ENCODE results near the gene LCK. TPM values are rescaled to one million over a fixed set of nuclear protein-coding genes. Genes with fewer than 3 reads are reported as not detected.

The LCK gene
- total RNA-seq, 4 donors from 2014 or later, result 0.47 to 3.5 (median 1.2) TPM

DNA sequence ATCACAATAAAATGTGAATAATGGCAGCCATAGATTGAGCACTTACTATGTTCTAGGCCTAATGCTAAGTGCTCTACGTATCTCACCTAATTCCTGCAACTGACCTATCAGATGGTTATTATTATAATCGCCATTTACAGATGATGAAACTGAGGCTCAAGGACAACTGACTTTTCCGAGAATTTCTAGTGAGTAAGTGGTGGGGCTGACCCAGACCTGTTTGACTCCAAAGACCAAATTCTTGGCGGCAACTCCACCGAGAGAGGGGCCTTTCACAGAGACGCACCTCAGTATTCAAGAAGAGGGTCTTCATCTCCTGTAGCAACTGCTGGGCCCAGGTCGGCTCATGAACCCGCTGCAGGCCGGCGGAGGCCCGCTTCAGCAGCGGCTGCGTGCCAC lies 29.5 kb upstream of the LCK start:
- H3K36me3 ChIP-seq, result peaks cover 0 to 67% of the 10 kb centered on the region in 2 donors
- peak overlapping the region; percentile 85 to 92 (median 91) for H3K27ac ChIP-seq
- H3K27me3 ChIP-seq, result no peaks in the 10 kb centered on the region
- peak; percentile 37 for ATAC-seq
- H3K9me3 ChIP-seq, result no peaks in the 10 kb centered on the region
- TF ChIP-seq POLR2A (IDR thresholded peaks at IDR 0.05), result no peak
- TF ChIP-seq, protein P1, sequence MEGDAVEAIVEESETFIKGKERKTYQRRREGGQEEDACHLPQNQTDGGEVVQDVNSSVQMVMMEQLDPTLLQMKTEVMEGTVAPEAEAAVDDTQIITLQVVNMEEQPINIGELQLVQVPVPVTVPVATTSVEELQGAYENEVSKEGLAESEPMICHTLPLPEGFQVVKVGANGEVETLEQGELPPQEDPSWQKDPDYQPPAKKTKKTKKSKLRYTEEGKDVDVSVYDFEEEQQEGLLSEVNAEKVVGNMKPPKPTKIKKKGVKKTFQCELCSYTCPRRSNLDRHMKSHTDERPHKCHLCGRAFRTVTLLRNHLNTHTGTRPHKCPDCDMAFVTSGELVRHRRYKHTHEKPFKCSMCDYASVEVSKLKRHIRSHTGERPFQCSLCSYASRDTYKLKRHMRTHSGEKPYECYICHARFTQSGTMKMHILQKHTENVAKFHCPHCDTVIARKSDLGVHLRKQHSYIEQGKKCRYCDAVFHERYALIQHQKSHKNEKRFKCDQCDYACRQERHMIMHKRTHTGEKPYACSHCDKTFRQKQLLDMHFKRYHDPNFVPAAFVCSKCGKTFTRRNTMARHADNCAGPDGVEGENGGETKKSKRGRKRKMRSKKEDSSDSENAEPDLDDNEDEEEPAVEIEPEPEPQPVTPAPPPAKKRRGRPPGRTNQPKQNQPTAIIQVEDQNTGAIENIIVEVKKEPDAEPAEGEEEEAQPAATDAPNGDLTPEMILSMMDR (IDR thresholded peaks at IDR 0.05), result no peak
- TF ChIP-seq EP300 (IDR thresholded peaks at IDR 0.05), result no peak
- no peak for TF ChIP-seq POLR2AphosphoS5 (IDR thresholded peaks at IDR 0.05)
- WGBS, 2 donors (ENCODE audit: low coverage in 1 of 2), result 5 to 18% methylated on average over 3 to 9 of the region's 13 CpGs
- peaks cover 6 to 41% (median 20%) of the 10 kb centered on the region in 3 donors for H3K4me1 ChIP-seq
- H3K4me3 ChIP-seq, result peak overlapping the region; percentile 65 to 96

- Histone ChIP-seq H3K4me1 (peaks cover 6 to 41% (median 20%) of the 10 kb centered on the region in 3 donors), H3K27ac (peak within 1 kb of the TSS; percentile 85 to 92 (median 91)), H3K27me3 (no peaks in the 10 kb centered on the region), H3K9me3 (no peaks in the 10 kb centered on the region), H3K36me3 (peaks cover 0 to 67% of the 10 kb centered on the region in 2 donors), H3K4me3 (peak within 1 kb of the TSS; percentile 65 to 96)
- peak; percentile 97 for ATAC-seq
- TF ChIP-seq POLR2AphosphoS5 (IDR thresholded peaks at IDR 0.05), result peak; percentile 95
- TF ChIP-seq EP300 (IDR thresholded peaks at IDR 0.05), result no peak
- TF ChIP-seq POLR2A (IDR thresholded peaks at IDR 0.05), result peak; percentile 62 to 65
- TF ChIP-seq, protein P1 (IDR thresholded peaks at IDR 0.05), result no peak
- WGBS, 2 donors (ENCODE audit: low coverage in 1 of 2), result 0% methylated on average over 28 of the region's 46 CpGs; no CpG with 5 or more reads in 1 of the 2 donors
Measured at GRCh38 chr1:32221980-32222755, 28.9 kb upstream of the LCK start, which contains the start of the genes EIF3I and TMEM234. EIF3I (plus strand) TSS chr1:32222407; CDS start chr1:32222442, 35 bp downstream. TMEM234 (minus strand) TSS chr1:32222353; CDS start chr1:32222322, 31 bp downstream.

DNA sequence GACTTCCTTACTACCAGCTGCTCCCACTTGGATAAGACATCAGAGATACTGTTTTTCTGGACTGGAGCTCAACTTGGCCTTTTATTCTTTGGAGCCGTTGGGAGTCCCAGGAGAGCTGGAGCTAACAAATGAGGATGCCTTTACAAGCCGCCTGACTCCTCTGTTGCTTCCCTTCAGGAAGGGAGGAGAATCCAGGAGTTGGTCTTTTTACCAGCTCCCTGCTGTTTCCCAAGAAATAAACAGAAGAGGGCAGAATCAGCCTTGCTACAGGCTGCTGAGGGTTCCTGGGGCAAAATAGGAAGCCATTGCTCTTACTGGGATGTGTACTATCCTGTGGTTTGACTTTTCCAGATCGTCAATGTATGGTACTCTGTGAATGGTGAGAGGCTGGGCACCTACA lies 27.4 kb upstream of the LCK start:
- H3K27ac ChIP-seq, result peak overlapping the region in 3 of 4 donors; percentile 90 to 92 (median 92)
- peaks cover 6 to 41% (median 20%) of the 10 kb centered on the region in 3 donors for H3K4me1 ChIP-seq
- no peaks in the 10 kb centered on the region for H3K9me3 ChIP-seq
- ATAC-seq, result no peak
- H3K4me3 ChIP-seq, result peak overlapping the region in 1 of 2 donors; percentile 96
- H3K36me3 ChIP-seq, result peaks cover 0 to 69% of the 10 kb centered on the region in 2 donors
- H3K27me3 ChIP-seq, result no peaks in the 10 kb centered on the region
- TF ChIP-seq, protein P1 (IDR thresholded peaks at IDR 0.05), result no peak
- TF ChIP-seq POLR2AphosphoS5 (IDR thresholded peaks at IDR 0.05), result no peak
- 57% methylated on average over 3 of the region's 3 CpGs; no CpG with 5 or more reads in 1 of the 2 donors for WGBS, 2 donors (ENCODE audit: low coverage in 1 of 2)

DNA sequence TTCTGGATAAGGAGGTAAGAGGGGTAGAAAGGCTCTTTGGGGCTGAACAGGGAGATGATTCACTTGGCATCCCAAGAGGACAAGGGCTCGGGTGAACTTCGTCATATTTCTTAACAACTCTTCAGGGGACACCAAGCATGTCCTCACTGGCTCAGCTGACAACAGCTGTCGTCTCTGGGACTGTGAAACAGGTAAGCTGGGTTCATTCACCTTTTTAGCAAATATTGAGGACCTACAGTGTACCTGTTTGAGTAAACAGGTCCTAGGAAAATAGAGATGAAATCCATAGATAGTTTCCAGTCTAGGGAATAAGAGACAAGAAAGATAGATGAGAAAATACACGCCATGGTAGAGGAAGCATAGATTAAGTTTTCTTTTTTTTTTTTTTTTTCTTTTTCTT lies 26.8 kb upstream of the LCK start:
- peak overlapping the region in 2 of 4 donors; percentile 92 for H3K27ac ChIP-seq
- ATAC-seq, result no peak
- no peaks in the 10 kb centered on the region for H3K27me3 ChIP-seq
- 89 to 90% methylated on average over 2 to 4 of the region's 4 CpGs for WGBS, 2 donors (ENCODE audit: low coverage in 1 of 2)
- H3K36me3 ChIP-seq, result peaks cover 0 to 69% of the 10 kb centered on the region in 2 donors
- TF ChIP-seq EP300 (IDR thresholded peaks at IDR 0.05) (no peak), POLR2A (IDR thresholded peaks at IDR 0.05) (no peak), POLR2AphosphoS5 (IDR thresholded peaks at IDR 0.05) (no peak)
- TF ChIP-seq, protein P1 (IDR thresholded peaks at IDR 0.05), result no peak
- no peak overlapping the region for H3K4me3 ChIP-seq
- no peaks in the 10 kb centered on the region for H3K9me3 ChIP-seq
- H3K4me1 ChIP-seq, result peaks cover 6 to 41% (median 20%) of the 10 kb centered on the region in 3 donors
